NT2/D1 (cell line): ENCODE data around the gene KRTAP10-4.
"Not testable (repeated sequence)": the region's sequence is repeated elsewhere in the genome, so short reads cannot be mapped to it uniquely, and the experiment has no call there.

Experiments
- DNase-seq: peaks from one replicate; pipeline ENCODE4 v3.0.0-alpha.2; 2011; ENCODE audit warnings: low read depth, low spot score
- H3K27me3 ChIP-seq: 2 replicates; pipeline ENCODE4 v1.6.0; 2011; ENCODE audit warnings: mild to moderate bottlenecking; ENCODE audit not compliant: insufficient read length, insufficient read depth
- H3K36me3 ChIP-seq: 2 replicates; pipeline ENCODE4 v1.6.1; 2011; ENCODE audit warnings: mild to moderate bottlenecking, low read length, mixed read lengths; ENCODE audit not compliant: insufficient read depth, insufficient read length
- H3K4me1 ChIP-seq: 2 replicates; pipeline ENCODE4 v1.5.1; 2011; ENCODE audit not compliant: insufficient read depth, insufficient read length
- H3K4me3 ChIP-seq: 2 replicates; pipeline ENCODE4 v1.5.1; 2011; ENCODE audit warnings: low read depth; ENCODE audit not compliant: insufficient read length
- H3K9ac ChIP-seq: 2 replicates; pipeline ENCODE4 v1.6.0; 2011; ENCODE audit warnings: low read depth; ENCODE audit not compliant: insufficient read length
- H3K9me3 ChIP-seq: 2 replicates; pipeline ENCODE4 v1.5.1; 2011; ENCODE audit warnings: mild to moderate bottlenecking, low read length; ENCODE audit not compliant: insufficient read depth
- SUZ12 ChIP-seq: IDR thresholded peaks from 2 replicates; pipeline ENCODE4 v1.6.1; 2011; ENCODE audit not compliant: insufficient read length, insufficient read depth; ENCODE audit errors: extremely low read depth
- YY1 ChIP-seq: IDR thresholded peaks from 2 replicates; pipeline ENCODE4 v1.6.1; 2011; ENCODE audit not compliant: insufficient read length, insufficient read depth
- ZNF274 ChIP-seq: IDR thresholded peaks from 2 replicates; pipeline ENCODE4 v1.6.1; 2011; ENCODE audit warnings: mild to moderate bottlenecking, low read depth, low read length

Gene KRTAP10-4

DNA sequence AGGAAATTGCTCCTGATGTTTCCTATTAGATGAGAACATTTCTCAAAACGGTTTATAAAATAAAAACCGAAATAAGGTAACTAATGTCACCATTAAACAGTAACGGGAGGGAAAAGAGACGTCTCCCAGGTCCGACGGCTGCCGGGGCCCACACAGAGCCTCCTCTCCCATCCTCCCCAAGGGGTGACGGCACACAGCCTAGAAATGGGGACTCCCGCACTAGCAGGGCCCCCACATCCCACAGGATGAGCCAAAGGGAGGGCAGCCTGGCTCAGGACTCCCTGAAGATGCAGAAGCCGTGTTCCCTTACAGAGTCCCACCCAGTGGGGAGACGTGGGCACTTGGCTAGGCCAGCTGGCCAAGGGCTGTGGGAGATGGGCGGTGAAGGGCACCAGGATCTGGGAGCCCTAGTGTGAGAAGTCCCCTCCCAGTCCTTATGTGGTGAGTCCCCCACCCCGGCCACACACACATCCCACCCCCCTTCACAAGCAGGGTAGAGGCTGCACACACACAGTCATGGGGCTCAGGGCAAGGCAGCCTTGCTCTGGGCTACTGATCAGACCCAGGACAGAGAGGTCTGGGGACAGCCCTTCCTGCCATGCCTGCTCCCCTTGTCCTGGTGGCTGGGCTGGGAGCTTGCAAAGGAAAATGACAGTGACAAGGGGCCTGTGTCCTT lies 18.2 kb upstream of the KRTAP10-4 start:
- H3K9me3 ChIP-seq, result no peaks in the 10 kb centered on the region
- no peak overlapping the region for H3K9ac ChIP-seq
- no peak overlapping the region for H3K4me3 ChIP-seq
- peaks cover 32% of the 10 kb centered on the region for H3K4me1 ChIP-seq
- DNase-seq, result no peak
- no peaks in the 10 kb centered on the region for H3K27me3 ChIP-seq
- no peaks in the 10 kb centered on the region for H3K36me3 ChIP-seq
- TF ChIP-seq ZNF274, result no peak

DNA sequence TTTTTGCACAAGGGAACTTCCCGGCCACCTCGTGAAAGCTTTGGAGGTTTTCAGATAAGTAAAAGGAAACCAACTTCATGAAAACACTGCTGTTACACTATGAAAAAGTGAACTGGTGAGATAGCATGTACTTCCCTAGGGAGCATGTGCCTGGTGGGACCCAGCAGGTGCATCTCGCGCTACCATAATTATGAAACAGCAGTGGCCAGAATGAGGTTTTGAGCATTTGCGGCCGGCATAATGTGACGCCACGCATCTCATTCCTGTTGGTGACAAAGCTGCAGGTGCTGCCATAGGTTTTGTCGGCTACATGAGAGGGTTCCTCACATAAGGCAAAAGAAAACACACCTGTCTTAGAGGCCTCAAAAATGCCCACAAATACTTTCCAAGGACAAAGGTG lies 16.6 kb upstream of the KRTAP10-4 start:
- no peak for DNase-seq
- peaks cover 25% of the 10 kb centered on the region for H3K4me1 ChIP-seq

DNA sequence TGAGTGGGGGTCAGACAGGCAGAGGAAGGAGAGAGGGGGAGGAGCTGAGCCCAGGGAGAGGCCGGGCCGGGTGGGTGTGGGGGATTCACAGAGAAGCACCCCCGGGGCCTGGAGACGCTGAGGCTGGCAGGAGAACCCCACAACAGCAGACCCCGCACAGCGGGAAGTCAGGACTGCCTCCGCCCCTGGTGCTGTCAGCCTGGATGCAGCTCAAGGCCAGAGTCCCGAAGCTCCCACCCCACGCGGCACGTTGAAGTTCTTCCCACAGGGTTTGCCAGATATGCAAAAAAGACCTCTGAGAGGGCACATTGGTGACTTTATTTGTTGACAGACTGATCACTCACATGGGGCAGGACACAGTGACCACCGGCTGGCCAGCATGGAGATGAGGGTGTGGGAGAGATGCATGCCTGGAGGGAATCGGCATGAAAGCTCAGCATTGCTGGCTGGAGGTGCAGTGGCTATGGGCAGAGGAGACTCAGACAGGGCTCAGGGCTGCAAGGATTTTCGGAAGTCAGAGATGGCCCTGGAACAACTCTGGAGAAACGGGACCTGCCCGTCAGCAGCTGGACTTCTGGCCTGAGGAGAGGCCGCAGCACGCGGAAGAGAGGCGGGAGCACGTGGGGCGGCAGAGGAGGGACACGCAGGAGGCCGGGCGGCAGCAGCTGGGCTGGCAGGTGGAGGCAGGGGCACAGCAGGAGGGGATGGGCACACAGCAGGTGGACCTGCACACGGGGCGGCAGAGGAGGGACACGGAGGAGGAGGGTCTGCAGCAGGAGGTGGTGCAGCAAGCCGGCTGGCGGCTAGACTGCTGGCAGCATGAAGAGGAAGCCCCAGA lies 15.8 kb upstream of the KRTAP10-4 start:
- Histone ChIP-seq H3K9ac (peak overlapping the region; percentile 14), H3K36me3 (no peaks in the 10 kb centered on the region), H3K9me3 (peaks cover 3% of the 10 kb centered on the region; the same call in 1 of the 2 replicates), H3K27me3 (no peaks in the 10 kb centered on the region), H3K4me3 (no peak overlapping the region), H3K4me1 (peaks cover 17% of the 10 kb centered on the region)
- DNase-seq, result no peak
- TF ChIP-seq ZNF274 (no peak), SUZ12 (no peak), YY1 (no peak)

More for the DNA sequence above, 16.6 kb upstream of the KRTAP10-4 start:
- H3K36me3 ChIP-seq, result no peaks in the 10 kb centered on the region
- H3K4me3 ChIP-seq, result no peak overlapping the region
- no peak for TF ChIP-seq SUZ12
- no peak for TF ChIP-seq YY1
- TF ChIP-seq ZNF274, result no peak
- H3K9me3 ChIP-seq, result no peaks in the 10 kb centered on the region
- H3K9ac ChIP-seq, result no peak overlapping the region
- H3K27me3 ChIP-seq, result no peaks in the 10 kb centered on the region

DNA sequence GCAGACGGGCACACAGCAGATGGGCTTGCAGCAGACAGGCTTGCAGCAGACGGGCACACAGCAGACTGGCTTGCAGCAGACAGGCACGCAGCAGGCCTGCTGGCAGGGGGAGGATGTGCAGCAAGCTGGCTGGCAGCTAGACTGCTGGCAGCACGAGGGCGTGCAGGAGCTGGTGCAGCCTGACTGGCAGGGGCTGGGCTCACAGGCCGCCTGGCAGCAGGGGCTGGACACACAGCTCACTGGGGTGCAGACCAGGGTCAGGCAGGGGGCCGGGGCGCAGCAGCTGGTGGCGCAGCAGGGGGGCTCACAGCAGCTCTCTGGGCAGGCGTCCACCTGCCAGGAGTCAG lies 15.2 kb upstream of the KRTAP10-4 start:
- H3K27me3 ChIP-seq, H3K9me3 ChIP-seq, H3K9ac ChIP-seq, DNase-seq, H3K4me3 ChIP-seq, H3K36me3 ChIP-seq: not testable (repeated sequence)
- H3K4me1 ChIP-seq, result peaks cover 14% of the 10 kb centered on the region

DNA sequence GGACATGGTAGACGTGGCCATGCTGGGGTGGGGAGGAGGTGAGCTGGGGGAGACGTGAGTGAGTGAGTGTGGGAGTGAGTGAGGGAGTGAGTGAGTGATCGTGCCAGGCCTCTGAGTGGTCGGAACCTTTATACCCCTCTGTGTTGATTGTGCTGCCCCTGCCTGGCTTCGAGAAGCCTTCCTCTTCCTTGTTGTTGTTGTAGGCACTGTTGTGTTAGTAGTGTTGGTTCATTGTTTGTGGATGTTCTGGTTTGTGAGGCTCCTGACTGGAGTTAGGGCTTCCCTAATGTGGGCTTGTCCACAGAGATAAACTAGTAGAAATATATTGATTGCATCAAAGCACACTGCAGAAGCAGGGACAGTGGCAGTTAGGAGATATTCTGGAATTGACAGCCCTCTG lies 14.8 kb upstream of the KRTAP10-4 start, which contains the start of gene KRTAP10-3:
KRTAP10-3 (minus strand) TSS at position 101 of the 400 bp plus-strand sequence; CDS start at position 21, 80 bp downstream.
- Histone ChIP-seq H3K27me3 (no peaks in the 10 kb centered on the region), H3K4me3 (no peak within 1 kb of the TSS), H3K9ac (peak within 1 kb of the TSS; percentile 14)

DNA sequence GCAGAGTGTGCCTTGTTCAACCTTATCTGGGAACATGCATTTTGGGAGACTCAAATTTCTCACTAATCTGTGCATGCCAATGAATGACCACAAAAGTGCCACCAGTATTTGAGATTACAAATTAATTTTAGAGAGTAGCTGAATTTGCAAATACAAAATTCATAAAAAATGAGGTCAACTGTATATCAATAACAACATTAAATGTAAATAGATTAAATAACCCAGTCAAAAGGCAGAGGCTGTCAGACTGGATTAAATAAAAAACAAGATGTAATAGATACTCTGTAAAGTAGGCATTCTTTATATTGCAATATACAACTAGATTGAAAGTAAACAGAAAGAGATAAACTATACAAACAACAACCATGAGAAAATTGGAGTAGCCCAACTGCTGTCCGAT lies 9.4 kb upstream of the KRTAP10-4 start:
- Histone ChIP-seq H3K4me3 (no peak overlapping the region), H3K27me3 (no peaks in the 10 kb centered on the region), H3K4me1 (no peaks in the 10 kb centered on the region), H3K36me3 (no peaks in the 10 kb centered on the region), H3K9me3 (peaks cover 9% of the 10 kb centered on the region; the same call in 1 of the 2 replicates), H3K9ac (no peak overlapping the region)
- no peak for TF ChIP-seq SUZ12
- no peak for TF ChIP-seq YY1
- no peak for TF ChIP-seq ZNF274
- DNase-seq, result no peak

More for the DNA sequence above, 14.8 kb upstream of the KRTAP10-4 start, which contains the start of gene KRTAP10-3:
- Histone ChIP-seq H3K36me3 (no peaks in the 10 kb centered on the region), H3K4me1 (peaks cover 14% of the 10 kb centered on the region), H3K9me3 (peaks cover 9% of the 10 kb centered on the region; the same call in 1 of the 2 replicates)
- DNase-seq, result no peak
- no peak for TF ChIP-seq SUZ12
- TF ChIP-seq ZNF274, result no peak
- TF ChIP-seq YY1, result no peak

DNA sequence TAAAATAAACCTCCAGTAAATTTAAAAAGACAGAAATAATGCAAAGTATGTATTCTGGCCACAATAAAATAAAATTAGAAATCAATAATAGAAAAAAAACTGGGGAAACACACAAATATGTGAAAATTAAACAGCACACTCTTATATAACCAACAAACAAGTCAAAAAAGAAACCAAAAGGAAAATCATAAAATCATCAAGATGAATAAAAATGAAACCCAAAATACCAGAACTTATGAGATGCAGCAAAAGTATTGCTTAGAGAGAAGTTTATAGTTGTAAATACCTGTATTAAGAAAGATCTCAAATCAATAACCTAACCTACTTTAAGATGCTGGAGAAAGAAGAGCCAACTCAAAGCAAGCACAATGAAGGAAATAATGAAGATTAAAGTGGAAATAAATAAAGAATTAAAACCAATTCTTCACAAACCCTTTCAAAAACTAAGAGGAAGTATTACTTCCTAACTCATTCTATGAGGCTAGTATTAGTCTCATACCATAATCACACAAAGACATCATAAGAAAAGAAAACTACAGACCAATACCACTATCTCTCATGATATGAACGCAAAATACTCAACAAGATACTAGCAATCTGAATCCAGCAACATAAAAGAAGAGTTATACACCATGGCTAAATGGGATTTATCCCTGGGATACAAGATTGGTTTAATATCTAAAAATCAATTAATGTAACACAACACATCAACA lies 8.5 kb upstream of the KRTAP10-4 start:
- Histone ChIP-seq H3K4me1 (no peaks in the 10 kb centered on the region), H3K36me3 (no peaks in the 10 kb centered on the region), H3K27me3 (no peaks in the 10 kb centered on the region), H3K4me3 (no peak overlapping the region), H3K9me3 (peaks cover 9% of the 10 kb centered on the region; the same call in 1 of the 2 replicates), H3K9ac (no peak overlapping the region)
- TF ChIP-seq SUZ12, result no peak
- TF ChIP-seq ZNF274, result no peak
- no peak for TF ChIP-seq YY1
- no peak for DNase-seq
